Measurements from ENCODE around the gene FAM117A. TPM values are rescaled to one million over a fixed set of nuclear protein-coding genes. Genes with fewer than 3 reads are reported as not detected.

Gene FAM117A
- 7.0 and 9.1 TPM in 2 replicates for total RNA-seq

GRCh38 chr17:49763735-49764558 lies at the start of gene FAM117A:
Gene FAM117A, minus strand, starts transcription at chr17:49764131. Its CDS starts 44 bp downstream, at chr17:49764087.

GRCh38 chr17:49788478-49789242 lies 24.7 kb upstream of the FAM117A start, which contains the start of gene KAT7:
Gene KAT7, plus strand, starts transcription at chr17:49788681. Its CDS starts 154 bp downstream, at chr17:49788835.

DNA sequence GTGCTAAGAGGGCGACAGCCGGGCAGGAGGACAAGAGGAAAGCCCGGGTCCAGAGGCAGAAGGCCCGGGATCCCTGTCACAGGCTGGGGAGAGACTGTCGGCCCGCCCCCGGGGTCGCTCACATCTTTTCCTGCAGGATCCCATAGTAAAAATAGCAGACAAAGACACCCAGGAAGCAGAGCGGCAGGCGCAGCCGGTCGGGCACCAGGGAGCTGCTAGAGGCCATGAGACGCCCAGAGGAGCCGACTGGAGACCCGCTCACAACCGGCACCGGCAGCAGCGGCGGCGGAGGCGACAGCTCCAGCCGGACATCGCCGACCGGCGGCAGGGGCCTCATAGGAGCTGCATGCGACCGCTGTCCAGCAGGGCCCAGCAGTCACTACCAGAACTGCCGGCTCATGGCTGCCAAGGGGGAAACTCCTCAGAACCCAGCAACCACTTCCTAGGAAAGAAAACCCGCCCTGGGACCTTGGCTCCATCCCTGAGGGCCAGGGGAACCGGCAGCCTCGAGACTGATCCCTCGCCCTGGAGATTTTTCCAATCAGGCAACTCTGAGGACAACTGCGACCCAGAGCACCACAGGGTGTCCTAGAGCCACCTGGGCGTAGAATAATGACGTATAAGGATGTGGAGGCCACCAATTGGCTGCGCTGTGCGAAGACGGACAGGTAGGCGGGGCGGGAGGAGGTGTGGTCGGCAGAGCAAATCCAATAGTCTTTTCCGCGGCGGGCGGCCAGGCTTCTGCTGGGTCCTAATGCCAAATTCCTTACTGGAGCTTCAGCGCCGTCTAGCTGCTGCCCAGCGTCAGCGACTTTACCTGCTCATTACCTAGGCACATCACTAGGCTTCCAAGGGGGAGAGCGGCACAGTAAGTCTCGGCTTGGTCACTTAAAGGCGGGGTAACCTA lies 56.1 kb downstream of the FAM117A start, which contains the start of gene SLC35B1:
TSS of gene SLC35B1 (minus strand) at position 357 of the 907 bp plus-strand sequence. CDS start at position 226, 131 bp downstream.

GRCh38 chr17:49677933-49678847 lies 85.7 kb downstream of the FAM117A start, which contains the start of gene SPOP:
Gene SPOP, minus strand, starts transcription at chr17:49678097. Its CDS starts 55,287 bp downstream, at chr17:49622810.

Other genes starting within 250 kb of the FAM117A start
- 0.88 and 1.5 TPM in 2 replicates for gene NXPH3, start 188.3 kb downstream of the FAM117A start, total RNA-seq
- 119 and 145 TPM in 2 replicates for gene SPOP, start 86.0 kb downstream of the FAM117A start, total RNA-seq
- gene SLC35B1, start 56.2 kb downstream of the FAM117A start, total RNA-seq: 52.3 and 64.8 TPM in 2 replicates
- gene KAT7, start 24.6 kb upstream of the FAM117A start, total RNA-seq: 40.5 and 42.4 TPM in 2 replicates
- gene TAC4, start 83.9 kb upstream of the FAM117A start, total RNA-seq: not detected in 2 replicates
- gene DLX4, start 205.1 kb upstream of the FAM117A start, total RNA-seq: not detected in 2 replicates
- not detected in 2 replicates for gene DLX3, start 231.1 kb upstream of the FAM117A start, total RNA-seq

All from bladder microvascular endothelial cell (primary cell).